Adrenal gland (tissue), 5 donors: ENCODE results near the gene ANKS1B.
"Not testable (repeated sequence)": the region's sequence is repeated elsewhere in the genome, so short reads cannot be mapped to it uniquely, and the experiment has no call there.

Experiments used
- CTCF ChIP-seq, 6 experiments: fragments of 450-650 bp in 4 of 6; fragments of 200-600 bp in 2 of 6; sonication (generic) in 1 of 6; IDR thresholded peaks; 1 replicate in 5 of 6; 2 replicates in 1 of 6; pipeline versions ENCODE4 v1.5.1 to v1.8.0; 2016 to 2021; ENCODE audit warnings: antibody characterized with exemption in 6 of 6, mild to moderate bottlenecking in 2 of 6, moderate library complexity in 1 of 6
- POLR2A ChIP-seq, 2 donors: fragments of 450-650 bp; IDR thresholded peaks; one replicate each; pipeline ENCODE4 v1.6.1; 2017; ENCODE audit warnings: antibody characterized with exemption in 2 of 2, mild to moderate bottlenecking in 2 of 2, moderate library complexity in 1 of 2
- donor health status: DM: no; HTN: no; CAD: no.

GRCh38 chr12:99034201-99034600, 950.5 kb downstream of the ANKS1B start:
- TF ChIP-seq POLR2A, CTCF (IDR thresholded peaks at IDR 0.05): not testable (repeated sequence)
